ENCODE data around the gene OPHN1. TPM values are rescaled to one million over a fixed set of nuclear protein-coding genes. Genes with fewer than 3 reads are reported as not detected.

The OPHN1 gene
- total RNA-seq, 2 experiments from 2014 or later: 0.04 TPM; not detected in 1

GRCh38 chrX:68413254-68413653 is 20.0 kb downstream of the OPHN1 start:
- no peaks in the 10 kb centered on the region for H3K4me1 Mint-ChIP-seq (ENCODE audit: low read depth)
- DNase-seq (no peak), ATAC-seq (no peak)
- TF ChIP-seq, protein P1, sequence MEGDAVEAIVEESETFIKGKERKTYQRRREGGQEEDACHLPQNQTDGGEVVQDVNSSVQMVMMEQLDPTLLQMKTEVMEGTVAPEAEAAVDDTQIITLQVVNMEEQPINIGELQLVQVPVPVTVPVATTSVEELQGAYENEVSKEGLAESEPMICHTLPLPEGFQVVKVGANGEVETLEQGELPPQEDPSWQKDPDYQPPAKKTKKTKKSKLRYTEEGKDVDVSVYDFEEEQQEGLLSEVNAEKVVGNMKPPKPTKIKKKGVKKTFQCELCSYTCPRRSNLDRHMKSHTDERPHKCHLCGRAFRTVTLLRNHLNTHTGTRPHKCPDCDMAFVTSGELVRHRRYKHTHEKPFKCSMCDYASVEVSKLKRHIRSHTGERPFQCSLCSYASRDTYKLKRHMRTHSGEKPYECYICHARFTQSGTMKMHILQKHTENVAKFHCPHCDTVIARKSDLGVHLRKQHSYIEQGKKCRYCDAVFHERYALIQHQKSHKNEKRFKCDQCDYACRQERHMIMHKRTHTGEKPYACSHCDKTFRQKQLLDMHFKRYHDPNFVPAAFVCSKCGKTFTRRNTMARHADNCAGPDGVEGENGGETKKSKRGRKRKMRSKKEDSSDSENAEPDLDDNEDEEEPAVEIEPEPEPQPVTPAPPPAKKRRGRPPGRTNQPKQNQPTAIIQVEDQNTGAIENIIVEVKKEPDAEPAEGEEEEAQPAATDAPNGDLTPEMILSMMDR (IDR thresholded peaks at IDR 0.05): no peak
- ChIA-PET CTCF (no interaction called here), POLR2A (no interaction called here)
- H3K27ac Mint-ChIP-seq: no peak overlapping the region
- H3K4me3 Mint-ChIP-seq: no peak overlapping the region
- H3K9me3 Mint-ChIP-seq: no peaks in the 10 kb centered on the region
- H3K27me3 Mint-ChIP-seq: no peaks in the 10 kb centered on the region
- no peaks in the 10 kb centered on the region for H3K36me3 Mint-ChIP-seq (ENCODE audit: low read depth)
- intact Hi-C loops (cut with micrococcal nuclease): no loop called here

- ChIA-PET POLR2A (interaction anchor here (0.7 kb wide), 1 partner anchor 587 kb away, joined by 3 read pairs; no protein-coding TSS in a partner anchor), CTCF (no interaction called here)
- DNase-seq: no peak
- TF ChIP-seq, protein P1 (IDR thresholded peaks at IDR 0.05): no peak
- ATAC-seq: no peak
- Mint-ChIP-seq H3K27me3 (no peaks in the 10 kb centered on the region), H3K4me3 (no peak overlapping the region), H3K27ac (no peak overlapping the region), H3K4me1 (ENCODE audit: low read depth) (no peaks in the 10 kb centered on the region), H3K9me3 (no peaks in the 10 kb centered on the region), H3K36me3 (ENCODE audit: low read depth) (no peaks in the 10 kb centered on the region)
- intact Hi-C loops (cut with micrococcal nuclease): no loop called here
Observed at GRCh38 chrX:68411729-68412128, 21.6 kb downstream of the OPHN1 start.

- Mint-ChIP-seq H3K36me3 (ENCODE audit: low read depth) (no peaks in the 10 kb centered on the region), H3K4me1 (ENCODE audit: low read depth) (no peaks in the 10 kb centered on the region), H3K9me3 (no peaks in the 10 kb centered on the region), H3K4me3 (no peak overlapping the region), H3K27ac (no peak overlapping the region), H3K27me3 (no peaks in the 10 kb centered on the region)
- intact Hi-C loops (cut with micrococcal nuclease): no loop called here
- ATAC-seq (no peak), DNase-seq (no peak)
- TF ChIP-seq, protein P1 (IDR thresholded peaks at IDR 0.05): no peak
- CTCF ChIA-PET: no interaction called here
- POLR2A ChIA-PET: no interaction called here
Observed at GRCh38 chrX:68409194-68409593, 24.1 kb downstream of the OPHN1 start.

GRCh38 chrX:68403522-68403921 is 29.8 kb downstream of the OPHN1 start:
- no peak for DNase-seq
- intact Hi-C loops (cut with micrococcal nuclease): no loop called here

GRCh38 chrX:68403038-68403437 is 30.3 kb downstream of the OPHN1 start:
- ATAC-seq: no peak
- TF ChIP-seq, protein P1 (IDR thresholded peaks at IDR 0.05): no peak
- DNase-seq: no peak
- ChIA-PET POLR2A (no interaction called here), CTCF (no interaction called here)
- no peaks in the 10 kb centered on the region for H3K36me3 Mint-ChIP-seq (ENCODE audit: low read depth)
- H3K4me3 Mint-ChIP-seq: no peak overlapping the region
- H3K4me1 Mint-ChIP-seq (ENCODE audit: low read depth): no peaks in the 10 kb centered on the region
- H3K9me3 Mint-ChIP-seq: no peaks in the 10 kb centered on the region
- intact Hi-C loops (cut with micrococcal nuclease): no loop called here
- H3K27ac Mint-ChIP-seq: no peak overlapping the region
- peaks cover 2% of the 10 kb centered on the region for H3K27me3 Mint-ChIP-seq

More at GRCh38 chrX:68403522-68403921, 29.8 kb downstream of the OPHN1 start:
- TF ChIP-seq, protein P1 (IDR thresholded peaks at IDR 0.05): no peak
- Mint-ChIP-seq H3K36me3 (ENCODE audit: low read depth) (no peaks in the 10 kb centered on the region), H3K4me3 (no peak overlapping the region), H3K27me3 (peaks cover 2% of the 10 kb centered on the region), H3K27ac (no peak overlapping the region), H3K9me3 (no peaks in the 10 kb centered on the region), H3K4me1 (ENCODE audit: low read depth) (no peaks in the 10 kb centered on the region)
- no peak for ATAC-seq
- ChIA-PET CTCF (no interaction called here), POLR2A (no interaction called here)
